Measurements from ENCODE around the gene RAB36. TPM values are rescaled to one million over a fixed set of nuclear protein-coding genes. Genes with fewer than 3 reads are reported as not detected.

RAB36 gene
- total and polyA plus RNA-seq, 3 experiments from 2014 or later, result 0.93 to 1.5 (median 1.5) TPM

DNA sequence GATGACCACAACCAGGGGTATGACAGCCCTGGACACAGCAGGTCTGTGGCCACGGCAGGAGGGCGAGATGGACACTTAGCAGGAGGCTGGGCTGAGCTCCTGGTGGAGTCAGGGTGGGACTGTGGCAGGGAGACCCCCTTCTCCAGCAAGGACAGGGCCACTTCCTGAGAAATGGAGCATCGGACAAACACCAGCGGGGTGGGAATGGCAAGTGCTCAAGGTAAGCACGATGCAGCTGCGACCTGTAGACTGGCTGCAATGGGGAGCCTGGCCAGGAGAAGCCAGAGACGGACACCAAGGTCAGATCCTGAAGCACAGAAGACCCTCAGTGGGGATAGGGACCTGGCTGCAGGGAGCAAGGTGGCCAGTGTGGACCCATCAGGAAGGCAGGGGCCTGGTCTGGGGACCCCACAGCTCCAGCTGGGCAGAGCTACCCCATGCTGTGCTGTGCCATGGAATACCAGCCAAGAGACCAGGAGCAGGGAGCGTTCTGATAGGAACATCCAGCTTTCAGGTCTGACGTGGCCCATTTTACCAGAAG lies 32.7 kb upstream of the RAB36 start:
- peaks cover 4% of the 10 kb centered on the region for H3K27me3 ChIP-seq (ENCODE audit: insufficient read depth, low read length, poor library complexity, severe bottlenecking)
- no peaks in the 10 kb centered on the region for H3K4me1 ChIP-seq (ENCODE audit: insufficient read depth, low read length)
- Mint-ChIP-seq H3K9me3 (no peaks in the 10 kb centered on the region), H3K4me3 (no peak overlapping the region), H3K36me3 (no peaks in the 10 kb centered on the region), H3K27ac (peak overlapping the region in 1 of 8 donors; percentile 5), H3K4me1 (no peaks in the 10 kb centered on the region), H3K27me3 (no peaks in the 10 kb centered on the region)
- no peak overlapping the region for H3K4me3 ChIP-seq (ENCODE audit: low read length)
- DNase-seq, result no peak
- CTCF ChIA-PET, result interaction anchor here (1.4 kb wide), 1 partner anchor 153 kb away, joined by 3 read pairs; no protein-coding TSS in a partner anchor
- POLR2A ChIA-PET, result no interaction called here
- no peak overlapping the region for H3K27ac ChIP-seq (ENCODE audit: low read depth, low read length)
- no peaks in the 10 kb centered on the region for H3K9me3 ChIP-seq (ENCODE audit: low read length)
- no peaks in the 10 kb centered on the region for H3K36me3 ChIP-seq (ENCODE audit: insufficient read depth, low read length)

DNA sequence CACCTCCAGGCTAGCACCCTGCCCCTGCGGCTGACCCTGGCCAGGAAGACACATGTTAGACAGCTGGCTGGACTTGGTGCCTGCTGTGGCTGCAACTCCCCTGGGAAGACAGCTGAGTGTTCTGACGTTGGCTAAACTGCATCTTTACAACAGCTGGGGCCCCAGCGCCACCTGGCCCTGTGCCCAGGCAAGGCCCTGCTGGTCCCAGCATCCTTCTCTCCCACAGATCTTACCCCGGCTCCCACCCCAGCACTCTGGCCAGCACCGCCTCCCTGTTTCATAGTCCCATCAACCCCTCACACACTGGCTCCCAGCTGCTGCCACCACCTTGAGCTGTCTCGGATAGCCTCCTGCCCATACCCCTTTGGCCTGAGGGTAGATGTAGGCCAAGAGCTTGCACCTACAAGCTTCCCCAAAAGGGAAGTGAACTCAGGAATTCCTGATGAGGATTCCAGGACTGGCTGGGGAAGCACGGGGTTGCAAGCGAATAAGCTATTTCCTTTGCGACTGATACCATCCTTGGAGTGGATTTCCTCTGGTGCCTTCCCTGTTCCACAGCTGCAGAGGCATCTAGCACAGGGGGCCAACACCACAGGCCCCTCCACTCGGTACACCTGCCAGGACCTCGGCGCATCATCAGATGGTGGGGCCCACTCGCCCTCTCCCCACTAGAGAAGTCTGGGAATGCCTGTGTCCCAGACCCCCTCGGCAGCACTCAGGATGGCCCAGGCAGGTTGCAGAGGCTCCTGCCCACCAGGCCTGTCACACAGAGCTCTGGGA lies 32.0 kb upstream of the RAB36 start:
- no peaks in the 10 kb centered on the region for H3K27me3 Mint-ChIP-seq
- H3K36me3 Mint-ChIP-seq, result no peaks in the 10 kb centered on the region
- H3K27ac Mint-ChIP-seq, result no peak overlapping the region
- Histone ChIP-seq H3K27me3 (ENCODE audit: insufficient read depth, low read length, poor library complexity, severe bottlenecking) (peaks cover 4% of the 10 kb centered on the region), H3K27ac (ENCODE audit: low read depth, low read length) (no peak overlapping the region), H3K4me1 (ENCODE audit: insufficient read depth, low read length) (no peaks in the 10 kb centered on the region), H3K4me3 (ENCODE audit: low read length) (no peak overlapping the region), H3K9me3 (ENCODE audit: low read length) (no peaks in the 10 kb centered on the region), H3K36me3 (ENCODE audit: insufficient read depth, low read length) (no peaks in the 10 kb centered on the region)
- H3K4me3 Mint-ChIP-seq, result peak overlapping the region in 1 of 7 donors; percentile 61
- ChIA-PET POLR2A (no interaction called here), CTCF (interaction anchor here (1.0 to 1.4 kb wide), 3 partner anchors 15 to 154 kb away, joined by 3 read pairs; no protein-coding TSS in a partner anchor)
- H3K4me1 Mint-ChIP-seq, result no peaks in the 10 kb centered on the region
- no peaks in the 10 kb centered on the region for H3K9me3 Mint-ChIP-seq
- no peak for DNase-seq

DNA sequence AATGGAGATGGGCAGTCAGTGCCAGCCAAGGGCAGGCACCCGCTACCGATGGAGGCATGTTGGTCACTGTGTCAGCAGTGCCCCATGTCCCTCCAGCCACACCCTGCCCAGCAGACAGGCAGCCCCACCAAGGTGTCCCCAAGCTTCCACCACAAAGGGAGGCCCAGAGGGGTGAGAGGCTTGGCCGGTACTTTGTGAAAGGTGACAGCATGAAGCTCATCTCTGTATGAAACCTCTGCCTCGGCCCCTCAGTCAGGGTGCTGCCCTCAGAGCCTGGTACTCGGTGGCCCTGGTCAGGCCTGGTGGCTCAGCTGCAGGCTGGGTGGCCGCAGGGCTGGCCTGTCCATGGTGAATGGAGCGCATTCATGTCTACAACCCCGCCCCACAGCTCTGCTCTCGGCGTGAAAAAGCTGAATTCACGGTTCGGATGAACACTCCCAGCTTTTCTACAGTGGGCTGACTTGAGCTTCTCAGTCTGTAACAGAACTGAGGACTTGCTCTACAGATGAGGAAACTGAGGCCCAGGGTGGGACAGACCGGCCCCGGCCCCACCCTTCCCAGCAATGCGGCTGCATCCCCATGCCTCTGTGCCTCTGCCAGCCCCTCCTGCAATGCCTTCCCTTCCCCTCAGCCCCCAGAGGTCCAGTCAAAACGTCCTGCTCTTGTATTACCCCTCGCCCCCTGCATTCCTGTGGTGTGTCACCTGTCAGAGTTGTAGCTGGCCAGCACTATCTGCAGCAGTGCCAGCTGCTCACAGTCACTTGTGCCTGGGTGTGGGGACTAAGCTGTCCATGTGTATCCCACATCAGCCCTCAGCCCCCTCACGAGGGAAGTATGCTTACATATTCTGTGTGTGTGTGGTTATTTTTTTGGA lies 31.2 kb upstream of the RAB36 start:
- Mint-ChIP-seq H3K36me3 (no peaks in the 10 kb centered on the region), H3K27me3 (no peaks in the 10 kb centered on the region), H3K27ac (no peak overlapping the region), H3K9me3 (no peaks in the 10 kb centered on the region), H3K4me3 (no peak overlapping the region), H3K4me1 (peaks cover 0 to 4% (median under 1%) of the 10 kb centered on the region in 3 donors)
- Histone ChIP-seq H3K4me3 (ENCODE audit: low read length) (no peak overlapping the region), H3K36me3 (ENCODE audit: insufficient read depth, low read length) (no peaks in the 10 kb centered on the region), H3K9me3 (ENCODE audit: low read length) (no peaks in the 10 kb centered on the region), H3K27ac (ENCODE audit: low read depth, low read length) (no peak overlapping the region), H3K27me3 (ENCODE audit: insufficient read depth, low read length, poor library complexity, severe bottlenecking) (peaks cover 4% of the 10 kb centered on the region), H3K4me1 (ENCODE audit: insufficient read depth, low read length) (peaks cover 2% of the 10 kb centered on the region)
- no peak for DNase-seq
- ChIA-PET CTCF (interaction anchor here (1.0 to 1.4 kb wide), 3 partner anchors 14 to 154 kb away, joined by 3 read pairs; no protein-coding TSS in a partner anchor), POLR2A (no interaction called here)

DNA sequence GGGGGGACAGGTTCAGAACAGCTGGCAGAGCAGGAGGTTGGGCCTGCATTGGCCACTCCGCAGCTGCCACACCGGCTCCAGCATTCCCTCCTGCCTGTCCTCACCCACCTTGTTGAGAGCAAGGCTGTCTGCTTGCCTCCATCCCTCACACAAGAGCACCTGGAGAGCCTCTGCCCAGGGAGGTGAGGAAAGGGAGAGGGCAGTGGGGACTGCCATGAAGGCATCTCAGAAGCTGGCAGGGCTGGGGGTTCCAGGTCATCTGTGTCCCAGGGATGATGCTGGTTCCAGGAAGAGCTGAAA lies 30.6 kb upstream of the RAB36 start:
- POLR2A ChIA-PET, result no interaction called here
- Mint-ChIP-seq H3K27me3 (no peaks in the 10 kb centered on the region), H3K27ac (peak overlapping the region in 1 of 8 donors; percentile 24), H3K4me1 (peaks cover 6 to 10% (median 6%) of the 10 kb centered on the region in 3 donors), H3K9me3 (no peaks in the 10 kb centered on the region), H3K36me3 (peaks cover 0 to 3% (median 0%) of the 10 kb centered on the region in 3 donors), H3K4me3 (no peak overlapping the region)
- Histone ChIP-seq H3K36me3 (ENCODE audit: insufficient read depth, low read length) (no peaks in the 10 kb centered on the region), H3K4me1 (ENCODE audit: insufficient read depth, low read length) (peaks cover 8% of the 10 kb centered on the region), H3K4me3 (ENCODE audit: low read length) (no peak overlapping the region), H3K27ac (ENCODE audit: low read depth, low read length) (no peak overlapping the region), H3K27me3 (ENCODE audit: insufficient read depth, low read length, poor library complexity, severe bottlenecking) (peaks cover 4% of the 10 kb centered on the region), H3K9me3 (ENCODE audit: low read length) (no peaks in the 10 kb centered on the region)
- CTCF ChIA-PET, result interaction anchor here (1.0 to 1.1 kb wide), 2 partner anchors 13 to 154 kb away, joined by 3 read pairs; no protein-coding TSS in a partner anchor
- DNase-seq, result no peak

DNA sequence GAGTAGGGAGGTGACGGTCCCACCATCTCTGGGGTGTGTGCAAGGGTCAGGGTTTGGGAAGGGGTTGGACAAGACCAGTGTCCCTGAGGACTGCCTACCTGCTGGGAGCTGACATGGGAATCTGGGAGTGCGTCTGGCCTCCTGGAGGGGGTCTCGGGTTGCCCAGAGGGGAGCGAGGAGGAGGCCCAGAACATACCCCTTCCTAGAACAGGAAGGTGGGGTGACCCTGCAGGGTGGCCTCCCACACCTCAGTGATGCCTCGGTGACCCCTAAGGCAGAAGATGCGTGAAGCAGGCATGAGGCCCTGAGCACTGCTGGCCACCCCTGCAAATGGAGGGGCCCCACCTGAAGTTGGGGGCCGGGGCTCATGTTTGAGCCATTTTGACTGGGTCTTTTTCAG lies 29.9 kb upstream of the RAB36 start:
- POLR2A ChIA-PET, result no interaction called here
- peak overlapping the region in 3 of 8 donors; percentile 56 to 83 (median 82) for H3K27ac Mint-ChIP-seq
- H3K27me3 ChIP-seq (ENCODE audit: insufficient read depth, low read length, poor library complexity, severe bottlenecking), result peaks cover 4% of the 10 kb centered on the region

DNA sequence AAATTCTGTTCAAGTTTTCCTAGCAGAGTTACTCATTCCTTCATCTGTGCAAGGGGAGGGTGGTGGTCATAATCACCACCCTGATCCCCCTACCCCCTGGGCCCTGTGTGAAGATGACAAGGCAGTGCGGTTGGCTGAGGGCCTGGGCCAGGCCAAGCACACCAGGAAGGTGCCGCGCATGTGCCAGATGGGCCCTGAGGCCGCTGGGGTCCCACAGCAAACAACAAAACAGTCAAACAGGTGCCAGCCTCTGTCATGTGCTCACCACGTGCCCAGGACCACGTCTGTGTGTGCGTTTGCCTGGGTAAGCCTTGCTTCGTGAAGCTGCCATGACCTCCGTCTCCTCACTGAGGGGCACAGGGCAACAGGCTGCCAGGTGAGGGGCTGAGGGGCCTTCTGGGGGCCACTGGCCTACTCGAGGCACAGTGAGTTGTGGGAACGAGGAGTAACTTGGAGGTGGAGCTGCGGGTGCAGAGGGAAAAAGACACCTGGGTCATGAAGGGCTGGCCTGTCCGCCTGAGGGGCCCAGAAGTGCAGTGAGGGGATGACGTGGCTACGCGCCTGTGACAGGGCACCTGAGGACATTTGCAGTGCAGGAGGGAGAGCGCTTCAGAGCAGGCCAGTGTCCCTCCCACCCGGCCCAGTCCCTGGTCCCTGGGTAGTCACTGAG lies 29.3 kb upstream of the RAB36 start:
- Mint-ChIP-seq H3K27me3 (no peaks in the 10 kb centered on the region), H3K4me1 (peaks cover 11 to 23% (median 11%) of the 10 kb centered on the region in 3 donors), H3K9me3 (no peaks in the 10 kb centered on the region), H3K27ac (peak overlapping the region in 4 of 8 donors; percentile 29 to 48 (median 38)), H3K36me3 (peaks cover 0 to 4% (median 0%) of the 10 kb centered on the region in 3 donors), H3K4me3 (no peak overlapping the region)
- no peak overlapping the region for H3K27ac ChIP-seq (ENCODE audit: low read depth, low read length)
- H3K9me3 ChIP-seq (ENCODE audit: low read length), result no peaks in the 10 kb centered on the region
- H3K27me3 ChIP-seq (ENCODE audit: insufficient read depth, low read length, poor library complexity, severe bottlenecking), result peaks cover 4% of the 10 kb centered on the region
- CTCF ChIA-PET, result no interaction called here
- peaks cover 16% of the 10 kb centered on the region for H3K4me1 ChIP-seq (ENCODE audit: insufficient read depth, low read length)
- DNase-seq, result no peak
- H3K4me3 ChIP-seq (ENCODE audit: low read length), result no peak overlapping the region
- no peaks in the 10 kb centered on the region for H3K36me3 ChIP-seq (ENCODE audit: insufficient read depth, low read length)
- POLR2A ChIA-PET, result no interaction called here

More for the DNA sequence above, 29.9 kb upstream of the RAB36 start:
- peaks cover 9 to 17% (median 11%) of the 10 kb centered on the region in 3 donors for H3K4me1 Mint-ChIP-seq
- no peaks in the 10 kb centered on the region for H3K27me3 Mint-ChIP-seq
- DNase-seq, result no peak
- Histone ChIP-seq H3K4me3 (ENCODE audit: low read length) (no peak overlapping the region), H3K27ac (ENCODE audit: low read depth, low read length) (no peak overlapping the region), H3K4me1 (ENCODE audit: insufficient read depth, low read length) (peaks cover 15% of the 10 kb centered on the region), H3K9me3 (ENCODE audit: low read length) (no peaks in the 10 kb centered on the region), H3K36me3 (ENCODE audit: insufficient read depth, low read length) (no peaks in the 10 kb centered on the region)
- no peaks in the 10 kb centered on the region for H3K9me3 Mint-ChIP-seq
- no peak overlapping the region for H3K4me3 Mint-ChIP-seq
- peaks cover 0 to 4% (median 0%) of the 10 kb centered on the region in 3 donors for H3K36me3 Mint-ChIP-seq
- CTCF ChIA-PET, result no interaction called here

DNA sequence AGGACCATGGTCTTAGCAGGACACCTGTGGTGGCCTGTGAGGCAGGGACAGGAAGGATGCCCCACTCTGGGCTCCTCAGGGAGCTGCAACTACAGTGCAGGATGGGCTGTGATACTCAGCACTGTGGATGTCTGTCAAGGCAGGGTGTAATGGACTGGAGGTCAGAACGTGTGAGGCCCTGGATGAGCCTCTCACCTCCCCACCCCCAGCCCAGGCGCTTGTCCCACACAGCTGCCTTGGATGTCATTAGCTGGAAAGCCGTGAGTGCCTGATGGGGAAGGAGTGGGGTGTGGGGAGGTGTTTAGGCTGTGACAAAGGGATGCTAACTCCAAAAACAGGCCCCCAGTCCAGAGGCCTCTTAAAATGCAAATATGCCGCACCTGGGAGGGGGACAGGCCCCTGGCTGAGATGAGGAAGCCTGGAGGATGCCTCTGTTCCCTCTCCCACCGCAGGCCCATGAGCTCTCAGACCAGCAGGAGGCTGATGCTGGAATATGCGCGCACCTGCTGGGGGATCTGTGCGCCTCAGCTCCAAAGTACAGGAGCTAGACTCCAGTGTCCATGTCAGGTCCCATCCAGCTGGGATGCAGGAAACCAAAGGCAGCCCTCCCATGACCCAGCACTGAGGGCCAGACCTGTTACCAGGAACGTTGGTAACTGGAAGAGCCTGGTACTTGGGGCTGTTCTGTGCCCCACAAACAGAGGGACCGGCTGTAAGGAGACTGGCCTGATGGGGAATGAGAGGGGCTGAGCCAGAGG lies 28.6 kb upstream of the RAB36 start:
- Mint-ChIP-seq H3K9me3 (no peaks in the 10 kb centered on the region), H3K4me3 (no peak overlapping the region), H3K27ac (peak overlapping the region in 2 of 8 donors; percentile 46 to 66), H3K4me1 (peaks cover 11 to 25% (median 11%) of the 10 kb centered on the region in 3 donors), H3K36me3 (peaks cover 0 to 4% (median 0%) of the 10 kb centered on the region in 3 donors), H3K27me3 (no peaks in the 10 kb centered on the region)
- H3K4me3 ChIP-seq (ENCODE audit: low read length), result no peak overlapping the region
- no peak for DNase-seq
- POLR2A ChIA-PET, result no interaction called here
- no peak overlapping the region for H3K27ac ChIP-seq (ENCODE audit: low read depth, low read length)
- peaks cover 16% of the 10 kb centered on the region for H3K4me1 ChIP-seq (ENCODE audit: insufficient read depth, low read length)
- H3K9me3 ChIP-seq (ENCODE audit: low read length), result no peaks in the 10 kb centered on the region
- H3K36me3 ChIP-seq (ENCODE audit: insufficient read depth, low read length), result no peaks in the 10 kb centered on the region
- CTCF ChIA-PET, result no interaction called here
- peaks cover 4% of the 10 kb centered on the region for H3K27me3 ChIP-seq (ENCODE audit: insufficient read depth, low read length, poor library complexity, severe bottlenecking)
